ENCODE data around the gene CHST1. TPM values are rescaled to one million over a fixed set of nuclear protein-coding genes. Genes with fewer than 3 reads are reported as not detected.

CHST1 gene
- polyA plus RNA-seq, 2 of the 4 experiments (the other 2 are of a cell fraction): 0.40 to 0.89 TPM

DNA sequence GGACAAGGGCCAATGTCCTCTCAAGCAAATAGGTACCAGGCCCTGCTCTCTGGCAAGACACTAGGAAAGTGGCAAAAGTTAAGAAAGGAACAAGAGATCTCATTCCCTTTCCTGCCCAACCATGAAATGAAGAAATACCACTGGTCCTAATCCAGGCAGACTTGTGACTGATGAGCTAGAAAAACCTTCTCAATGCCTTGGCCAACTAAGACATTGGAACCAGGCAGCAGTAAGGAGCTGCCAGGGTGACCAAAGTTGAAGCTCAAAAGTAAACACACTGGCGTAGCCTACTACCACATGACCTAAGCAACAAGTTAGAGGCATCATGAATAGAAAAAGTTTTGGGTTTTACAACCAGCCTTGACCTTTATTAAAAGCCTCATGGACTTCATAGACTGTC, 45.1 kb upstream of the CHST1 start:
- no peaks in the 10 kb centered on the region for H3K9me3 ChIP-seq
- DNase-seq (ENCODE audit: low read depth in 1 of 2, low spot score in 1 of 2) (no peak), ATAC-seq (no peak), FAIRE-seq (no peak)
- ChIA-PET POLR2A (no interaction called here), CTCF (interaction anchor here (0.8 to 2.3 kb wide), 3 partner anchors 60 to 339 kb away, joined by 3 to 7 read pairs (median 4); no protein-coding TSS in a partner anchor)
- no peak overlapping the region for H3K4me3 ChIP-seq
- H3K4me2 ChIP-seq: no peak overlapping the region
- no peaks in the 10 kb centered on the region for H3K4me1 ChIP-seq
- WGBS (ENCODE audit: missing lambda C conversion rate): 0% methylated on average over 1 of the region's 1 CpG
- no peak for TF ChIP-seq SREBF2 (IDR thresholded peaks at IDR 0.05)
- TF ChIP-seq ZSCAN20 (CRISPR knock-in tag; IDR thresholded peaks at IDR 0.05): no peak
- TF ChIP-seq, protein P1, sequence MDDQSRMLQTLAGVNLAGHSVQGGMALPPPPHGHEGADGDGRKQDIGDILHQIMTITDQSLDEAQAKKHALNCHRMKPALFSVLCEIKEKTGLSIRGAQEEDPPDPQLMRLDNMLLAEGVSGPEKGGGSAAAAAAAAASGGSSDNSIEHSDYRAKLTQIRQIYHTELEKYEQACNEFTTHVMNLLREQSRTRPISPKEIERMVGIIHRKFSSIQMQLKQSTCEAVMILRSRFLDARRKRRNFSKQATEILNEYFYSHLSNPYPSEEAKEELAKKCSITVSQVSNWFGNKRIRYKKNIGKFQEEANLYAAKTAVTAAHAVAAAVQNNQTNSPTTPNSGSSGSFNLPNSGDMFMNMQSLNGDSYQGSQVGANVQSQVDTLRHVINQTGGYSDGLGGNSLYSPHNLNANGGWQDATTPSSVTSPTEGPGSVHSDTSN (IDR thresholded peaks at IDR 0.05): no peak
- TF ChIP-seq MYC (IDR thresholded peaks at IDR 0.05; ENCODE audit: borderline replicate concordance, low read length): no peak
- TF ChIP-seq FOSL2 (IDR thresholded peaks at IDR 0.05): no peak
- no peak for TF ChIP-seq FOSL2 (CRISPR knock-in tag; IDR thresholded peaks at IDR 0.05)
- TF ChIP-seq CBX8 (IDR thresholded peaks at IDR 0.05): no peak
- TF ChIP-seq CEBPB (IDR thresholded peaks at IDR 0.05): no peak
- TF ChIP-seq ESRRA (IDR thresholded peaks at IDR 0.05; ENCODE audit: borderline replicate concordance, low read length): no peak
- TF ChIP-seq JUN (IDR thresholded peaks at IDR 0.05): no peak
- TF ChIP-seq HEYL (CRISPR knock-in tag; IDR thresholded peaks at IDR 0.05): no peak
- H3K27ac ChIP-seq: no peak overlapping the region

DNA sequence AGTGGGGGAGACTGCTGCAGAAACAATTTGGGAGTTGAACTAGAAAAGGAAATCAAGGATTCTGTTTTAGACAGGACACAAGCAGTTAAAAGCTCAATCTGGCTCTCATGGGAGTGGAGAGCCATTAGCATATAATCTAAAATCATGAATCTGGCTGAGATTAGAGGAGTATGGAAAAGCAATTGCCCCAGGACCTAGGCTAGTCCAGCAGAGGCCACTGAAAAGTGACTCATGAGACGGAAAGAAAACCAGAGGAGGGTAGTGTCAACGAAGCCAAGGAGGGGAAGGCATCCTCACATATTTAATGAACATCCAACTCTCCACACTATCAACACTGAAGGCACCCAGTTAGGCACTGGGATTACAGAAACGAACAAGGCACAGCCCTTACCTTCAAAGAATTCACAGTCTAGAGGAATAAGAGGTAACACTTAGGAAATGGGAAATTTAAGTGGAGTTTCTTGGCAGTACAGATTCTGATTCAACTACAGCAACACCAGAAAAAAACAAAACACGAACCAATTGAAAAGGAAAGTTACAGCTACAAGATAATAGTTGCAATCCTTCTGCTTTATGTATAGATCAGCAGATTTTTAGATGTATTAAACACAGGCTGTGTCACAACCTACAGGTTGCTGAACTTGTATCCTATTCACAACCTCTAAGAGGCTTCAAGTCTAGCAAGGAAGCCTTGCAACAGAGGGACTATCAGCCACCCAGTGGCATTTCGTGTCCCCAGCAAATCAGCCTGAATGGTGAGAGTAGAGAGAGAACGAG, 43.7 kb upstream of the CHST1 start:
- TF ChIP-seq, protein P2, sequence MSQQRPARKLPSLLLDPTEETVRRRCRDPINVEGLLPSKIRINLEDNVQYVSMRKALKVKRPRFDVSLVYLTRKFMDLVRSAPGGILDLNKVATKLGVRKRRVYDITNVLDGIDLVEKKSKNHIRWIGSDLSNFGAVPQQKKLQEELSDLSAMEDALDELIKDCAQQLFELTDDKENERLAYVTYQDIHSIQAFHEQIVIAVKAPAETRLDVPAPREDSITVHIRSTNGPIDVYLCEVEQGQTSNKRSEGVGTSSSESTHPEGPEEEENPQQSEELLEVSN (IDR thresholded peaks at IDR 0.05; ENCODE audit: borderline replicate concordance, low read depth): no peak
- TF ChIP-seq MAFK (IDR thresholded peaks at IDR 0.05; ENCODE audit: partially characterized antibody) (peak; percentile 71), JUNB (IDR thresholded peaks at IDR 0.05) (no peak), HEYL (CRISPR knock-in tag; IDR thresholded peaks at IDR 0.05) (no peak), RAD21 (conservative IDR thresholded peaks at IDR 0.05 in 1 of 2, IDR thresholded peaks at IDR 0.05 in 1 of 2) (no peak)
- TF ChIP-seq, protein P3, sequence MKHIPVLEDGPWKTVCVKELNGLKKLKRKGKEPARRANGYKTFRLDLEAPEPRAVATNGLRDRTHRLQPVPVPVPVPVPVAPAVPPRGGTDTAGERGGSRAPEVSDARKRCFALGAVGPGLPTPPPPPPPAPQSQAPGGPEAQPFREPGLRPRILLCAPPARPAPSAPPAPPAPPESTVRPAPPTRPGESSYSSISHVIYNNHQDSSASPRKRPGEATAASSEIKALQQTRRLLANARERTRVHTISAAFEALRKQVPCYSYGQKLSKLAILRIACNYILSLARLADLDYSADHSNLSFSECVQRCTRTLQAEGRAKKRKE (CRISPR knock-in tag; IDR thresholded peaks at IDR 0.05; ENCODE audit: low read depth): no peak
- DNase-seq (ENCODE audit: low read depth in 1 of 2, low spot score in 1 of 2) (no peak), ATAC-seq (no peak), FAIRE-seq (no peak)
- H3K4me1 ChIP-seq: no peaks in the 10 kb centered on the region
- no peak overlapping the region for H3K4me2 ChIP-seq
- ChIA-PET CTCF (no interaction called here), POLR2A (interaction anchor here (0.6 kb wide), 1 partner anchor 302 kb away, joined by 4 read pairs; no protein-coding TSS in a partner anchor)
- no peaks in the 10 kb centered on the region for H3K9me3 ChIP-seq
- no peak overlapping the region for H3K27ac ChIP-seq
- no peak overlapping the region for H3K4me3 ChIP-seq
- 2% methylated on average over 6 of the region's 6 CpGs for WGBS (ENCODE audit: missing lambda C conversion rate)

DNA sequence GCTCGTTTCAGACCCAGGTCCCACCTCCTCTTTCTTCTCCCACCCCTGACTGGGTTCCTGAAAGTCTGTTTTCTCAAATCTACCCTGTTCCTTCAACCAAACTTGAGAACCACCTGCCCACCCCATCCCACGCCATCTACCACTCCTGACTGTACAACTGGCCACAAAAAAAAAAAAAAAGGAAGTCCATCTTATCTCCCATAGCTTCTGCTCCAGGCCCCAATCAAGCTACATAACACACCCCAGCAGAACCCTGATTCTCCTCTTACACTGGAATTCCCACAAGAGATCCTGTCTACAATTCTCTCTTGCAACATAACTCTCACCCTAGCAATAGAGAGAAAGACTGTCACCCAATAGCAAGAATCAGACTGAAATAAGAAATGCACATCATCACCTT, 39.2 kb upstream of the CHST1 start:
- ATAC-seq (no peak), FAIRE-seq (no peak), DNase-seq (ENCODE audit: low read depth in 1 of 2, low spot score in 1 of 2) (no peak)
- no peak overlapping the region for H3K27ac ChIP-seq
- no peak overlapping the region for H3K4me2 ChIP-seq
- H3K9me3 ChIP-seq: no peaks in the 10 kb centered on the region
- no peaks in the 10 kb centered on the region for H3K4me1 ChIP-seq
- ChIA-PET CTCF (interaction anchor here (0.9 to 2.3 kb wide), 3 partner anchors 10 to 49 kb away, joined by 3 to 10 read pairs (median 7); no protein-coding TSS in a partner anchor), POLR2A (no interaction called here)
- 2% methylated on average over 2 of the region's 2 CpGs for WGBS (ENCODE audit: missing lambda C conversion rate)
- no peak overlapping the region for H3K4me3 ChIP-seq
- TF ChIP-seq, protein P4, sequence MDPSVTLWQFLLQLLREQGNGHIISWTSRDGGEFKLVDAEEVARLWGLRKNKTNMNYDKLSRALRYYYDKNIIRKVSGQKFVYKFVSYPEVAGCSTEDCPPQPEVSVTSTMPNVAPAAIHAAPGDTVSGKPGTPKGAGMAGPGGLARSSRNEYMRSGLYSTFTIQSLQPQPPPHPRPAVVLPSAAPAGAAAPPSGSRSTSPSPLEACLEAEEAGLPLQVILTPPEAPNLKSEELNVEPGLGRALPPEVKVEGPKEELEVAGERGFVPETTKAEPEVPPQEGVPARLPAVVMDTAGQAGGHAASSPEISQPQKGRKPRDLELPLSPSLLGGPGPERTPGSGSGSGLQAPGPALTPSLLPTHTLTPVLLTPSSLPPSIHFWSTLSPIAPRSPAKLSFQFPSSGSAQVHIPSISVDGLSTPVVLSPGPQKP (IDR thresholded peaks at IDR 0.05; ENCODE audit: low read depth, low read length): no peak
- no peak for TF ChIP-seq HOXB13 (CRISPR knock-in tag; IDR thresholded peaks at IDR 0.05; ENCODE audit: low read depth)
- TF ChIP-seq, protein P5, sequence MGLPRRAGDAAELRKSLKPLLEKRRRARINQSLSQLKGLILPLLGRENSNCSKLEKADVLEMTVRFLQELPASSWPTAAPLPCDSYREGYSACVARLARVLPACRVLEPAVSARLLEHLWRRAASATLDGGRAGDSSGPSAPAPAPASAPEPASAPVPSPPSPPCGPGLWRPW (IDR thresholded peaks at IDR 0.05): no peak
- no peak for TF ChIP-seq RAD21 (conservative IDR thresholded peaks at IDR 0.05 in 1 of 2, IDR thresholded peaks at IDR 0.05 in 1 of 2)
- TF ChIP-seq ZSCAN20 (CRISPR knock-in tag; IDR thresholded peaks at IDR 0.05): no peak
- no peak for TF ChIP-seq HOXA7 (CRISPR knock-in tag; IDR thresholded peaks at IDR 0.05)
- TF ChIP-seq EHMT2 (IDR thresholded peaks at IDR 0.05; ENCODE audit: low read depth): no peak
- no peak for TF ChIP-seq ZFP36 (IDR thresholded peaks at IDR 0.05; ENCODE audit: borderline replicate concordance, partially characterized antibody)
- TF ChIP-seq FOSB (CRISPR knock-in tag; IDR thresholded peaks at IDR 0.05): no peak
- TF ChIP-seq RARB (CRISPR knock-in tag; IDR thresholded peaks at IDR 0.05): no peak
- TF ChIP-seq, protein P6, sequence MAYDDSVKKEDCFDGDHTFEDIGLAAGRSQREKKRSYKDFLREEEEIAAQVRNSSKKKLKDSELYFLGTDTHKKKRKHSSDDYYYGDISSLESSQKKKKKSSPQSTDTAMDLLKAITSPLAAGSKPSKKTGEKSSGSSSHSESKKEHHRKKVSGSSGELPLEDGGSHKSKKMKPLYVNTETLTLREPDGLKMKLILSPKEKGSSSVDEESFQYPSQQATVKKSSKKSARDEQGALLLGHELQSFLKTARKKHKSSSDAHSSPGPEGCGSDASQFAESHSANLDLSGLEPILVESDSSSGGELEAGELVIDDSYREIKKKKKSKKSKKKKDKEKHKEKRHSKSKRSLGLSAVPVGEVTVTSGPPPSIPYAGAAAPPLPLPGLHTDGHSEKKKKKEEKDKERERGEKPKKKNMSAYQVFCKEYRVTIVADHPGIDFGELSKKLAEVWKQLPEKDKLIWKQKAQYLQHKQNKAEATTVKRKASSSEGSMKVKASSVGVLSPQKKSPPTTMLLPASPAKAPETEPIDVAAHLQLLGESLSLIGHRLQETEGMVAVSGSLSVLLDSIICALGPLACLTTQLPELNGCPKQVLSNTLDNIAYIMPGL (CRISPR knock-in tag; IDR thresholded peaks at IDR 0.05; ENCODE audit: borderline replicate concordance): no peak
- TF ChIP-seq, protein P7, sequence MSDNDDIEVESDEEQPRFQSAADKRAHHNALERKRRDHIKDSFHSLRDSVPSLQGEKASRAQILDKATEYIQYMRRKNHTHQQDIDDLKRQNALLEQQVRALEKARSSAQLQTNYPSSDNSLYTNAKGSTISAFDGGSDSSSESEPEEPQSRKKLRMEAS (IDR thresholded peaks at IDR 0.05): no peak
- TF ChIP-seq, protein P3 (CRISPR knock-in tag; IDR thresholded peaks at IDR 0.05; ENCODE audit: low read depth): no peak
